Measurements from ENCODE around the gene IL18. TPM values are rescaled to one million over a fixed set of nuclear protein-coding genes. Genes with fewer than 3 reads are reported as not detected.
"Not testable (repeated sequence)": the region's sequence is repeated elsewhere in the genome, so short reads cannot be mapped to it uniquely, and the experiment has no call there.

IL18 gene
- total RNA-seq, 2 donors from 2014 or later: 0.57 to 0.94 TPM

- H3K36me3 Mint-ChIP-seq (ENCODE audit: low read depth); ATAC-seq; H3K4me1 Mint-ChIP-seq; H3K27ac Mint-ChIP-seq; DNase-seq; H3K4me3 Mint-ChIP-seq; H3K9me3 ChIP-seq (ENCODE audit: control insufficient read depth, low read length, poor library complexity, severe bottlenecking): not testable (repeated sequence)
- peaks cover 26% of the 10 kb centered on the region for H3K27me3 Mint-ChIP-seq
Observed at GRCh38 chr11:112162200-112162599, 1.7 kb downstream of the IL18 start.

DNA sequence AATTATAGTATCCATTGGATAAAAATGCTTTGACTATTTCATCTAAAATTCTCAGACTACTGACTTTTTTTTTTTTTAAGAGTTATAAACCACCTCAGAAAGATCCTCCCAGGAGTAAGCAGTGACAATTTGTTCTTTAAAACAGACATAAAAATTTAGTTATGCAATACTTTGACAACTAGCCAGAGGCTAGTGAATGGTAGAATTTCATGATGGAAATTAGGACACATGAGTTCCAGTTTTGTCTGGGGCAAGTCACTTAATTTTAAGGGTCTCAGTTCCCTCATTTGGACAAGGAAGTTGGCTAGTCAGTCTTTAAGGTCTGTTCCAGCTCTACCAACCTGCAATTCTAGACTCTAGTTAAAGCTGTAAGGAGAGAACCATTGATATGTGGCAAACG is 2.9 kb downstream of the IL18 start:
- H3K27ac Mint-ChIP-seq: no peak overlapping the region
- H3K27me3 Mint-ChIP-seq: peaks cover 18% of the 10 kb centered on the region
- no peak for DNase-seq
- H3K4me3 Mint-ChIP-seq: no peak overlapping the region
- H3K36me3 Mint-ChIP-seq (ENCODE audit: low read depth): peaks cover 9% of the 10 kb centered on the region
- no peaks in the 10 kb centered on the region for H3K9me3 ChIP-seq (ENCODE audit: control insufficient read depth, low read length, poor library complexity, severe bottlenecking)
- ATAC-seq: no peak
- peaks cover 9% of the 10 kb centered on the region for H3K4me1 Mint-ChIP-seq

DNA sequence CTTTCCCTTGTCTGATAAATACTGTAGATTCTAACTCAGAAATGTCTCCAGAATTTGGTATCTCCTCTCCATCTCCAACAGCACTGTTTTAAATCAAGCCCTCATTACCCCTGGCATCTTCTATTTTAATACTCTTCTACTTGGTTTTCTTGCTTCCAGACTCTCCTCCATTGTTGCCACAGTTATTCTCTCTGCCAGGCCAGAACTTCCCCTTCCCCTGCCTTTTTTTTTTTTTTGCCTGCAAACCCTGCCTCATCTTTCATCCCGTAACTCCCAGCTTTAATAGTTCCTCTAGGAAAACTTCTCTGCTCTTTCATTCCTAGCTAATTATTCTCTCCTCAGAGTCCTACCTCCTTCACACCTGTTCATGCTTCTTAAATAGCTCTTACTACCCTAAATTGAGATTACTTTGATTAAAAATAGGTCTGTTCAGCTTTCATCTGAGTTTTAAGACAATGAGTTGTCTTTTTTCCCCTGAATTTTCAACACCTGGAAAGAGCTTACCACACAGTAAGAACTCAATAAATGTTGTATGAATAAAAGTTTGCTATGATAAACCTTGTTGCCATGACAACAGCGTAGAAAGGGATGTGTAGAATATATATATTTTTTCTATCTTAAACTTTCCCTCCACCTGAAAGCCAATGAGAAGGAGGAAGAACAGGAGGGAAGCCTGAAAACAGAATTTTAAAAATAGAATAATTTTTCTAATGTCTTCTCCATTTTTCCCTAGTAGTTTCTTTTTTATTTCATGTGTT is 3.6 kb downstream of the IL18 start:
- no peaks in the 10 kb centered on the region for H3K9me3 ChIP-seq (ENCODE audit: control insufficient read depth, low read length, poor library complexity, severe bottlenecking)
- ATAC-seq (no peak), DNase-seq (no peak)
- peaks cover 9% of the 10 kb centered on the region for H3K4me1 Mint-ChIP-seq
- H3K27me3 Mint-ChIP-seq: peaks cover 18% of the 10 kb centered on the region
- H3K4me3 Mint-ChIP-seq: no peak overlapping the region
- H3K36me3 Mint-ChIP-seq (ENCODE audit: low read depth): peaks cover 9% of the 10 kb centered on the region
- no peak overlapping the region for H3K27ac Mint-ChIP-seq

- no peak overlapping the region for H3K27ac Mint-ChIP-seq
Observed at GRCh38 chr11:112159098-112160065, 4.5 kb downstream of the IL18 start.

GRCh38 chr11:112156956-112157766 is 6.7 kb downstream of the IL18 start:
- Mint-ChIP-seq H3K27ac (no peak overlapping the region), H3K27me3 (peaks cover 10% of the 10 kb centered on the region), H3K36me3 (ENCODE audit: low read depth) (peaks cover 7% of the 10 kb centered on the region), H3K4me1 (peaks cover 6% of the 10 kb centered on the region), H3K4me3 (no peak overlapping the region)
- no peaks in the 10 kb centered on the region for H3K9me3 ChIP-seq (ENCODE audit: control insufficient read depth, low read length, poor library complexity, severe bottlenecking)
- DNase-seq (no peak), ATAC-seq (no peak)

More at GRCh38 chr11:112159098-112160065, 4.5 kb downstream of the IL18 start:
- peaks cover 9% of the 10 kb centered on the region for H3K36me3 Mint-ChIP-seq (ENCODE audit: low read depth)
- peaks cover 9% of the 10 kb centered on the region for H3K4me1 Mint-ChIP-seq
- DNase-seq (no peak), ATAC-seq (no peak)
- H3K9me3 ChIP-seq (ENCODE audit: control insufficient read depth, low read length, poor library complexity, severe bottlenecking): no peaks in the 10 kb centered on the region
- H3K27me3 Mint-ChIP-seq: peaks cover 18% of the 10 kb centered on the region
- no peak overlapping the region for H3K4me3 Mint-ChIP-seq

DNA sequence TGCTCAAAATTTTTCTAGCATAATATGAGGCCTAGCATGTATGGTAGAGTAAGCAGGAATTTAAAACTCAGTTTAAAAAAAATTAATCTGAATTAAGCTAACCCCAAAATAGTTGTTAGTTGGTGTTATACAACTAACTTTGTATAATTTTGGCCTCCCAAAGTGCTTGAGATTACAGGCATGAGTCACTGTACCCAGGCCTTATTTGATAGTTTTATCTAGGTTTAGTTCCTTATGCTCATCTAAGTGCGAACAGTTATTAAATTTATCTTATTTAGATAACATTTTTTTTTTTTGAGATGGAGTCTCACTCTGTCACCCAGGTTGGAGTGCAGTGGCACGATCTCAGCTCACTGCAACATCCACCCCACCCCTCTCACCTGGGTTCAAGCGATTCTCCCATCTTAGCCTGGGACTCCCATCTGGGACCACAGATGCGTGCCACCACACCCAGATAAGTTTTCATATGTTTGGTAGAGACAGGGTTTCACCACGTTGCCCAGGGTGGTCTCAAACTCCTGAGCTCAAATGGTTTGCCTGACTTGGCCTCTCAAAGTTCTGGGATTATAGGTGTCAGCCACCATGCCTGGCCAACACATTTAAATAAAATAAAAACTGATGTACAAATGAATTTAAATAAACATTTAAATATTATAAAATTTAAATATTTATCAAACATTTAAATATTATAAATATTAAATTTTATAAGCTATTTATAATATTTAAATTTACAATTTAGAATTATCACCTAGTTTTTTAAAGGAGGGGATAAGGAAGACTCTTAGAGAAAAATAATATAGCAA is 7.5 kb downstream of the IL18 start:
- ATAC-seq (no peak), DNase-seq (no peak)
- no peak overlapping the region for H3K27ac Mint-ChIP-seq
- H3K4me3 Mint-ChIP-seq: no peak overlapping the region
- H3K36me3 Mint-ChIP-seq (ENCODE audit: low read depth): peaks cover 5% of the 10 kb centered on the region
- peaks cover 6% of the 10 kb centered on the region for H3K4me1 Mint-ChIP-seq
- no peaks in the 10 kb centered on the region for H3K9me3 ChIP-seq (ENCODE audit: control insufficient read depth, low read length, poor library complexity, severe bottlenecking)
- peaks cover 9% of the 10 kb centered on the region for H3K27me3 Mint-ChIP-seq

DNA sequence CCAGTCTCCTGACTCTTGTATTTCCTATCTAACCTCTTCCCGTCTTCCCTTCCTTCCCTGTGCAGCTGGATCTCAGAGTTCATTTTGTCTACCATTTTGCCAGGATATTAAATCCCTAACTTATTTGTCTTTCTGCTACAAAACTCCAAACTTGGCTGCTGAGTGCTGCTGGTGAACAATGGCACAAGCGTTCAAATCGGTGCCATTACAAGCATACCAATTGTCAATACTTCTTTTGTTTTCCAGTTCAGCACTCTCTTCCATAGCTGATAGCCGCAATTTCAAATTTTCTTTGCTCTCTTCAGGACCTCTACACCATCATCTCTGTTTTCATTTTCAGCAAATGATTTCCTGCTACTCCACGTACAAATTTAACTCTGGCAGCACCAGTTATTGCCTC is 13.4 kb downstream of the IL18 start:
- H3K27me3 Mint-ChIP-seq: no peaks in the 10 kb centered on the region

DNA sequence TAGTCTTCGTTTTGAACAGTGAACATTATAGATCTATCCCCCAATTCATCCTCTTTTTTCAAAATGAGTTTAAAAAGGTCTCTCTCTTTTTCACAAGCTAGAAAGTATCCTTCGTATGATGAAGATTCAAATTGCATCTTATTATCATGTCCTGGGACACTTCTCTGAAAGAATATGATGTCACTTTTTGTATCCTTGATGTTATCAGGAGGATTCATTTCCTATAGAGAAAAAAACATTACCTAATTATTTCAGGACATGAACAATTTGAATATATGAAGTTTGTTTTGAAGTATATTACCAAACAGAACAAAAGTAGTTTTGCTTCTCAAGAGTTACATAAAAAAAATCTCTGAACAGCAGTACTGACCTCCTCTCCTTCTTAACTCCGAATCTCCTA is 20.3 kb downstream of the IL18 start:
- H3K9me3 ChIP-seq (ENCODE audit: control insufficient read depth, low read length, poor library complexity, severe bottlenecking): no peaks in the 10 kb centered on the region
- Mint-ChIP-seq H3K4me1 (peaks cover 2% of the 10 kb centered on the region), H3K36me3 (ENCODE audit: low read depth) (no peaks in the 10 kb centered on the region), H3K27me3 (no peaks in the 10 kb centered on the region), H3K4me3 (no peak overlapping the region), H3K27ac (no peak overlapping the region)
- ATAC-seq (no peak), DNase-seq (no peak)

More for the DNA sequence above, 13.4 kb downstream of the IL18 start:
- DNase-seq (no peak), ATAC-seq (no peak)
- H3K36me3 Mint-ChIP-seq (ENCODE audit: low read depth): no peaks in the 10 kb centered on the region
- H3K9me3 ChIP-seq (ENCODE audit: control insufficient read depth, low read length, poor library complexity, severe bottlenecking): no peaks in the 10 kb centered on the region
- no peaks in the 10 kb centered on the region for H3K4me1 Mint-ChIP-seq
- H3K4me3 Mint-ChIP-seq: no peak overlapping the region
- H3K27ac Mint-ChIP-seq: no peak overlapping the region

- ATAC-seq: no peak
- no peak overlapping the region for H3K4me3 Mint-ChIP-seq
- peaks cover 3% of the 10 kb centered on the region for H3K4me1 Mint-ChIP-seq
- H3K27ac Mint-ChIP-seq: no peak overlapping the region
- H3K9me3 ChIP-seq (ENCODE audit: control insufficient read depth, low read length, poor library complexity, severe bottlenecking): no peaks in the 10 kb centered on the region
- no peaks in the 10 kb centered on the region for H3K27me3 Mint-ChIP-seq
- no peak for DNase-seq
- H3K36me3 Mint-ChIP-seq (ENCODE audit: low read depth): no peaks in the 10 kb centered on the region
Observed at GRCh38 chr11:112134473-112134872, 29.4 kb downstream of the IL18 start.

- no peaks in the 10 kb centered on the region for H3K9me3 ChIP-seq (ENCODE audit: control insufficient read depth, low read length, poor library complexity, severe bottlenecking)
- Mint-ChIP-seq H3K36me3 (ENCODE audit: low read depth) (no peaks in the 10 kb centered on the region), H3K27me3 (no peaks in the 10 kb centered on the region), H3K4me1 (peaks cover 3% of the 10 kb centered on the region), H3K4me3 (no peak overlapping the region), H3K27ac (no peak overlapping the region)
- DNase-seq (no peak), ATAC-seq (no peak)
Observed at GRCh38 chr11:112132737-112133136, 31.2 kb downstream of the IL18 start.

DNA sequence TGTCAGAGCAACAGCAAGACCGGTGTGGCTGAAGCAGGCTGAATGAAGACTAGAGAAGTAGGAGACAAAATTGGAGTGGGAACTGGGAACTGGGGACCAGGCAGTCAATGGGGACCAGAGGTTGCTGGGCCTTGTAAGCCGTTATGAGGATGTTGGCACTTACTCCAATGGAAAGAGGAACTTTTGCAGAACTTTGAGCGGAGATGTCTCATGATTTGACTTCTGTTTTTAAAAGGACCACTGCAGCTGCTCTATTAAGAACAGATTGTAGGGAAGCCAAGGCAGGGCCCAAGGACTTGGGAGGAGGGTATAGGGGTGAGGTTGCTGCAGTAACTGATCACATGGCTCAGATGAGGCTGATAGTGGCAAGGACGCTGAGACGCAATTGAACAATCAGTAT is 34.2 kb downstream of the IL18 start:
- DNase-seq: no peak
- Mint-ChIP-seq H3K36me3 (ENCODE audit: low read depth) (peaks cover 2% of the 10 kb centered on the region), H3K27ac (peak overlapping the region; percentile 14), H3K4me3 (no peak overlapping the region), H3K4me1 (peaks cover 3% of the 10 kb centered on the region), H3K27me3 (no peaks in the 10 kb centered on the region)
- no peaks in the 10 kb centered on the region for H3K9me3 ChIP-seq (ENCODE audit: control insufficient read depth, low read length, poor library complexity, severe bottlenecking)
- no peak for ATAC-seq

- Mint-ChIP-seq H3K4me3 (no peak overlapping the region), H3K4me1 (peaks cover 3% of the 10 kb centered on the region), H3K27ac (peak overlapping the region; percentile 14), H3K27me3 (no peaks in the 10 kb centered on the region), H3K36me3 (ENCODE audit: low read depth) (peaks cover 2% of the 10 kb centered on the region)
- H3K9me3 ChIP-seq (ENCODE audit: control insufficient read depth, low read length, poor library complexity, severe bottlenecking): no peaks in the 10 kb centered on the region
- ATAC-seq (no peak), DNase-seq (no peak)
Observed at GRCh38 chr11:112128483-112129121, 35.3 kb downstream of the IL18 start.

All from T-helper 17 cell (primary cell).